GM06990 (cell line): ENCODE data around the gene GPR101.

Experiments used
- DNase-seq: peaks from one replicate; pipeline ENCODE4 v3.0.0-alpha.2; 2011; ENCODE audit not compliant: insufficient read length; ENCODE audit errors: extremely low read depth
- H3K27me3 ChIP-seq: replicated peaks from 2 replicates; pipeline ENCODE4 v1.6.0; 2011; ENCODE audit warnings: low read length; ENCODE audit not compliant: control insufficient read depth, insufficient read depth
- H3K36me3 ChIP-seq: 2 replicates; pipeline ENCODE4 v1.5.1; 2011; ENCODE audit warnings: low read length; ENCODE audit not compliant: control insufficient read depth, insufficient read depth
- H3K4me3 ChIP-seq: replicated peaks from 2 replicates; pipeline ENCODE4 v1.5.1; 2011; ENCODE audit warnings: low read depth, mild to moderate bottlenecking, control low read depth, low read length
- CTCF ChIP-seq: IDR thresholded peaks from 2 replicates; pipeline ENCODE4 v1.5.1; 2011; ENCODE audit warnings: low read length, control low read depth, mild to moderate bottlenecking, inconsistent platforms; ENCODE audit not compliant: insufficient read depth, poor library complexity, severe bottlenecking

Gene GPR101

GRCh38 chrX:137043736-137044135 lies 9.9 kb upstream of the GPR101 start:
- Histone ChIP-seq H3K4me3 (no peak overlapping the region), H3K36me3 (no peaks in the 10 kb centered on the region), H3K27me3 (no peaks in the 10 kb centered on the region)
- DNase-seq, result no peak
- no peak for TF ChIP-seq CTCF

GRCh38 chrX:137041329-137041728 lies 7.5 kb upstream of the GPR101 start:
- TF ChIP-seq CTCF, result no peak
- Histone ChIP-seq H3K4me3 (no peak overlapping the region), H3K27me3 (no peaks in the 10 kb centered on the region), H3K36me3 (no peaks in the 10 kb centered on the region)
- no peak for DNase-seq

- H3K27me3 ChIP-seq, result no peaks in the 10 kb centered on the region
- H3K4me3 ChIP-seq, result no peak overlapping the region
- DNase-seq, result no peak
- H3K36me3 ChIP-seq, result no peaks in the 10 kb centered on the region
- no peak for TF ChIP-seq CTCF
These were observed 6.5 kb upstream of the GPR101 start for GRCh38 chrX:137040113-137040794.

- H3K27me3 ChIP-seq, result peaks cover 1% of the 10 kb centered on the region; the same call in 1 of the 2 replicates
- TF ChIP-seq CTCF, result no peak
- DNase-seq, result no peak
- H3K4me3 ChIP-seq, result no peak overlapping the region
- no peaks in the 10 kb centered on the region for H3K36me3 ChIP-seq
These were observed 695 bp upstream of the GPR101 start for GRCh38 chrX:137034508-137034872.

GRCh38 chrX:137032841-137033773 lies 688 bp downstream of the GPR101 start:
- no peaks in the 10 kb centered on the region for H3K36me3 ChIP-seq
- H3K27me3 ChIP-seq, result peaks cover 1% of the 10 kb centered on the region; the same call in 1 of the 2 replicates
- no peak overlapping the region; the same call in 1 of the 2 replicates for H3K4me3 ChIP-seq
- no peak for TF ChIP-seq CTCF
- DNase-seq, result no peak
